GM21367 (cell line): ENCODE results near the gene FBXW8.

Experiments used
- ATAC-seq: cut with Tn5 transposase; IDR thresholded peaks from one replicate; pipeline ENCODE4 v1.9.1; 2021; ENCODE audit not compliant: unreplicated experiment

The FBXW8 gene

DNA sequence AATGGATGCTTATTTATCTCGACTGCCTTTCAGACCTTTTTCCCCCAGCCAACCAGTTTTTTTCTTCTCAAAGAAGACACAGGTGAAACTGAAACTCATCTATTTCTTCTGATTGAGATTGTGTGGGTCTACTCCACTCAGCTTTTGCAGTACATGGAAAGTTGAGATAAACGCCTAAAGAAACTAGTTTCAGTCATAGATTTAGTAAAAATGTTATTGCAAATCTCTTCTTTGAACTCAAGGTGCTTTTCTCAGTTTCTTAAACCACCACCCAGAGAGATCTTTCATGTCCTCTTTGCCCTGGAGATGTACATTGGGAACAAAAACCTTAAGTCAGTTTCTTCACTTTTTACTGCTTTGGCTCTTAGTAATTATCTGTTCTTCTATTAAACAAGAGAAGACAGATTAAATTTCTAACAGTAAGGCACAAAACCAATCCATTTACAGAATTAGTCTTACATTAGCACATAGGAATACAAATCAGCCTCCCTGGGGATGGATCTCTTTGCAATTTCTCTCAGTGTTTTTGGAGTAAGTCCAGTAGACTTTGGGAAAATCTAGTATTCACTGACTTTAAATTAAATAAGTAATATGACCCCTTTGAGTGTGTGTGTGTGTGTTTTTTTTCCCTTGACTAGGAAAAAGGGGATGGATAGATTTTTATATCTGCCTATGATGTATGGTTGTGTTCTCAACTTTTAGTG lies 11.6 kb downstream of the FBXW8 start:
- peak; percentile 57 for ATAC-seq

DNA sequence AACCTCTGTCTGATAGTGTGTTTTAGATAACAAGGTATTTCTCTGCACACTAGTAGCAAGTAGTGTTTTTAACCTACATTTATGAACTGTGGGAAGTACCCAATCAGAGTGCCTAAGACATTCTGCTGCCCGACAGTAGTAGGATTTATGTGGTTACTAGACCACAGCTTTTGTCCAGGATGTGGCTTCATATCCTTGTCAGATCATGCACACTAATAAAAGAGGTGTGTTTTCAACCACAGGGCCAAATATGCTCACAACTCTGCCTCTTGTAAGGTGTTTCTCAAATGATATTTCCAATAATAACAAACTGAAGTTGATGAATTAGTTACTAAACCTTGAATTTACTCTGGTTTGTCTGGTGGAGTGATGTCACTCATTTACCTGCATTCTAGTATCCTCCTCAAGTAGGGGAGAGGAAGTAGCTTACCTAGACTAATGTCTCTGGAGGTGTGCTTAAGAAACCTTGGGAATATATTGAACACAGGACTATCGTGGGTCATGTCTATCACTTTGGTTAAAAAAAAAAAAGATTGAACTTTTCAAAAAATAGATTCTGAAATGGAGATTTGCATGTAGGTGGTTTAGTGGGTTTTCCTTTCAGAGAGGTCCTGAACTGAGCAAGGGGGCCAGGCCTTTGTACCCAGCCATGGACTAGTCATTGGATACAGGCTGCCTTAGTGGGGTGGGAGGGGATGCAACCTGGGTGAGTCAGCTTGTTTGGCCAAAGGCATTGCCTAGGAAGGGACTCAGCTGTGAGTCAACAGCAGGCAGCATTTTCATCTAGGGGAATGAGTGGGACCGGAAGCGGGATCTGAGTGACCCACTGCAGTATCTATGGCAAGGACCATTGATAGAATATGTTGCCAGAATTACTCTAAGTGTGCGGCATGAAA lies 14.1 kb downstream of the FBXW8 start:
- ATAC-seq, result peak; percentile 57

DNA sequence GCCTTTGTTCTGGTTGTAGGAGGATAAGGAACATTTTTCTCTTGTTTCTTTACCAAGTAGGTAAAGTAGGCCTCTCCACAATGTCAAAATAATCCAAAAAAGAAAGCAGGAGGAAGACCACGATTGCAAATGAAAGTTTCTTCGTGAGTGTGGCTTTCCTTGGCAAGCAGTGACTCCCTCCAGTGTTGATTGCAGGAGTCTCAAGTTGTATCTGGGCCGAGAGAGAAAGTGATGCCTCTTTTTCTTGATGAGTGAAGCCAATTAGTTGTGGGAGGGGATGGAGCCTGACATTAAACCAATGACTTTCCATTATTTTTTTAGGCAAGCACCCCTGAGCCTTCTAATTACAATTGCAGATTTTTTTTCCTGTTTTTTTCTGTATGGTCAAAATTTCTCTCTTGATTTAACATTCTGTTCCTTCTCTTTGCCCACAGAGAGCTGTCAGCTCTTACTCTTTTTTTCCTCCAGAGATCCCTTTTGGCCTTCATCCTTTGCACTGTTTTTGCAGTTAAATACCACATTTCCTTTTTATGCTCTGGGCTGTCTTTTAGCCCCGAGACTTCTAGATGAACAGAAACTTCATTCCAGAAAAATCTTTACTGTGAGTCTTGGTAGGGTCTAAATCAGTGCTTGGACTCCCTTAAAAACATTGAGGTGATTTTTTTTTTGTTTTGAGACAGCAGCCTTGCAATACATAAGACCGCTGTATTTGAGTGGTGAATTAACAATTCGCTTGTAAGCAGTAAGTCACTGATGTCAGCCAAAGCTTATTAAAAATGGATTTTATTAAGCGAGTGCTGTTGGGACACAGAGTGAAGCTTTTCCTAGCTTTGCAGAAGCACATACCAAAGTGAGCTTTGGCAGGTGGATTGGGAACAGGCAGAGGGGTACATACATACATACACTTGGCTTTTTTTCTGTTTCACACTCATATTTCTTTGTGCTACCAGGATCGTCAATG lies 15.8 kb downstream of the FBXW8 start:
- ATAC-seq, result no peak

DNA sequence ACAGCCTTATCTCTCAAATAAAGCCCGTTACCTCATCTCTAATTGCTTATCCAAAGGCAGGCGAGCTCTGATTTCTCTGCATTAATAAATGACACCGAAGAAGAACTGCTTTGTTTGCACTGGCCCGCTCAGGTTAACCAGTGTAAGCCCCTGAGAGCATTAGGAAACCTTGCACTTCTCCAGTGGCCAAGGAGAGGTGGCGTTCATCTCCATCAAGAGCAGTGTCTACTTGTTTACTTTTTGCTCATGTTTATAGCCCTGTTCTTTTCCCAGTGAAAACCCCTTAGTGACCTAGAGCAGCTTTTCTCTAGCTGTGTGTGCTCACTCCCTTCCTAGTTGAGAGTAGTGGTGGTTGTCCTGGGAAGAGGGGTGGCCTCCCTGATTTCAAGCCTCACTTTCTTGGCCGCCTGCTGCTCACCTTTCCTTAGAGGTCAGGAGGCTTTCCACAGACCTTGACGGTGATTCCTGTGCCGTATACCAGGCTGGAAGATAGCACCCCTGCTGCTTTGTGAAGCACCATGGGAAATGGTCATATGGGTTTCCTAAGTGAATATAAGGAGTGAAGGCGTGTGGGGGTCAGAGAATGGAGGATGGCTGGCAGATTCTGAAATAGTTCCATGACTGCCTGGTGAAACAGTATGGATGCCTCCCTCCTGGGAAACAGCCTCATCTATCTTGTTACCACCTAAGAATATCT lies 16.6 kb downstream of the FBXW8 start:
- no peak for ATAC-seq

DNA sequence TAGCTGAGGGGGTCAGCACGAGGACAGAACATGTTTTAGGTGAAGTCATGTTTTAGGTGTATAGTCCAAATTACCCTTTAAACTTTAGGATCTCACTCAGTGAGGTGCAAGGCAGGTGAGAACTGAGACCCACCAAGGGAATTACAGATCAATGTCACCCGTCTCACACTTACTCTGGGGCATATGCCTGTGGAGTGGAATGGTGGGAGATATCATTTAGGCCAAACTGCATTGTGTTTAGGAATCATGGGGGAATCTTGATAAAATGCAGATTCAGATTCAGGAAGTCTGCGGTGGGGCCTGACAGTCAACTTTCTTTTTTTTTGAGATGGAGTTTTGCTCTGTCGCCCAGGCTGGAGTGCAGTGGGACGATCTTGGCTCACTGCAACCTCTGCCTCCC lies 17.8 kb downstream of the FBXW8 start:
- ATAC-seq, result no peak

DNA sequence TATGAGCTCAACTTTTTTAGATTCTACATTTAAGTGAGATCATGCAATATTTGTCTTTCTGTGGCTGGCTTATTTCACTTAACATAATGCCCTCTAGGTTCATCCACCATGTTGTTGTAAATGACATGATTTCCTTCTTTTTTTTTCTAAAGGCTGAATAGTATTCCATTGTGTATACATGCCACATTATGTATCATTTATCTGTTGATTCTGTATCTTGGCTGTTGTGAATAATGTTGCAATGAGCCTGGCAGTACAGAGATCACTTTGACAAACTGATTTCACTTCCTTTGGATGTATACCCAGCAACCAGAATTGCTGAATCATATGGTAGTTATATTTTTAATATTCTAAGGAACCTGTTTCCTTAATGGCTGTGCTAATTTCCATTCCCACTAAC lies 19.1 kb downstream of the FBXW8 start:
- ATAC-seq, result no peak

DNA sequence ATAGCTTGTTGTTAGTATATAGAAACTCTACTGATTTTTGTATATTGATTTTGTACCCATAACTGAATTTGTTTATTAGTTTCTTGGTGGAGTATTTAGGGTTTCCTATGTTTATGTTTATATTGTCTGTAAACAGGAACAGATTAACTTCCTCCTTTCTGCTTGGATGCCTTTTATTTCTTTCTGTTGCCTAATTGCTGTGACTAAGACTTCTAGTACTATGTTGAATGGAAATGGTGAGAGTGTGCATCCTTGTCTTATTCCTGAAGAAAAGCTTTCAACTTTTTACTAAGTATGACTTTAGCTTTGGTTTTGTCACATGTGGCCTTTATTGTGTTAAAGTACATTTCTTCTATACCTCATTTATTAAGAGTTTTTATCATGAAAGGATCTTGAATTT lies 20.9 kb downstream of the FBXW8 start:
- no peak for ATAC-seq

DNA sequence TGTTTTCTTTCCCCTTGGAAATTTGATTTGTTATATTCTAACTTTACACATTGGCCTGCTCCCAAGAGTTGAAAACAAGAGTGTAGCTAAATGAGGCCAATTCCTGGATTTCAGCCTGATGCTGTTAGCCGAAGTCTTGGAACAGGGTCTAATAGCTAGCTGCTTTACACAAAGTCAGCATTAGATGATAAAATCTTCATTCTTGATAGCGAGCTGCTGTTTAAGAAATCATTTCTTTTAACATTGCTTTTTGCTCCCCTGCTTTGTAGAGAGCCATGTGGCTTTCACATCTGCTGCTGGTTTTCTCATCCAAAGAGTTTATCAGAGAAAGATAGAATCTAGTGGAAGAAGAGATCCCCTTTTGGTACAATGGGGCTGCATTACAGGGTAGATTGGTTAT lies 22.3 kb downstream of the FBXW8 start:
- ATAC-seq, result no peak

DNA sequence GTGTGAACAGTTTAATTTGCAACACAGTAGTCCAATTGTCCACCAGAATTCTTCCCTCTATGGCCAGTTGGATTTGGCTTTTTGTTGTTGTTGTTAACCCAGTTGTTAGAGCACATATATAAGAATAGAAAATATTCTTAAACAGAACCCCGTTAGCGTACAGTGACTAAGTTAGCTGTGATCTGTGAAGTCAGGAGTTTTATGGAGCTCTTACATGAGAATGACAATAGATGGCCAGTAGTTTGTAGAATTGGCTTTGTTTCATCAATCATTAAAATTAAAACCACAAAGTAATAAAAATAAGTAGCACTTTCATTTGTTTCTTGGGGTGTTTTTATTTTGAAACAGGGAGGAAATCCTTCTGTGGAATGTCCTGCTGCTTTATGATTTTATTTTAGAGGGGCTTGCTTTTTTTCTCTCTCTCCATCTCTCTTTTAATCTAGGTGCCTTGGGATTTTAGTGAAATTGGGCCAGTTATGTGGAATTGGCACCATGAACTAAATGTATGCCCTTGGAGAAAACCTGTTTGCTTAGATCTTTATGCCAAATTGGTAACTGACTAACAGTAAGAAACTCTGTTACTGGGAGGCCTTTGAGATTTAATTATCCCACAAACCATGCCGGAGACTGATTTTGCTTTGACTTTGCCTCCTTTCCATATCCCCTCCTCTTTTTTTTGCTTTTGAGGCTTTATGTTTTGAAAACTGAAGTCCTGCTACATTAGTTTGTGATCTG lies 22.9 kb downstream of the FBXW8 start:
- no peak for ATAC-seq

DNA sequence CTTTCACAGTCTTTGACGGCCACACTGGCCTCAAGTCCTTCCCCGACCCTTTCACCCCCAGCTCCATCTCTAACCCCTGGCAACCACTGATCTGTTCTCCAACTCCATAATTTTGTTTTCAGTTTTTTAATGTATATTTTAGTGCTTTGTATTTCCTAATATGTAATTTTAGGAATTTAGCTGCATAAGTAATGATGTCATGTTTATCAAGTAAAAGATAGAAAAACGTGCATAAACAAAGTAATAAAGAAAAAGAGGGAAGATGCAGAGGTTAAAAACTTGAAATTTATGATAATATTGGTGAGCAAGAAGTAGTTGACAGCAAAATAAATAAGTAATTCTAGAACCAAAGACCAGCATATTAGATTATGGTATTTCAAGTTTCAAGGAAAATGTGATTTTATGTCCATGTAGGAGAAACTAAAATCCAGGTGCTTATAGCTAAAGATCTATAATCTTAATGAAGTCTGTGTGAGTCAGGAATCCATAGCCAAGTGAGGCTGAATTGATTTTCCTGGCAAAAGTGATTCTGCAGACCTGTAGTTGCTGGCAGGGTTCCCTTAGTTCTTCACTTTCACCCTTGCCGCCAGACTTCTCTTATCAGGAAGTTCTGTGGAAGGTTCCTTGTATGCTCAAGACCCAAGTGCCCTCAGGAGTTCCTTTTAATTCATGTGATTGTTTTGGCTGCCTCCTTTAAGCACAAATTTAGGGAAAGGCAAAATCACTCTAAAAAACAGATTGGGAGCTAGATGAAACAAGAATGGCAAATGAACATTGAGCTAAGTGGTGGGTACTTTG lies 24.4 kb downstream of the FBXW8 start:
- ATAC-seq, result no peak

DNA sequence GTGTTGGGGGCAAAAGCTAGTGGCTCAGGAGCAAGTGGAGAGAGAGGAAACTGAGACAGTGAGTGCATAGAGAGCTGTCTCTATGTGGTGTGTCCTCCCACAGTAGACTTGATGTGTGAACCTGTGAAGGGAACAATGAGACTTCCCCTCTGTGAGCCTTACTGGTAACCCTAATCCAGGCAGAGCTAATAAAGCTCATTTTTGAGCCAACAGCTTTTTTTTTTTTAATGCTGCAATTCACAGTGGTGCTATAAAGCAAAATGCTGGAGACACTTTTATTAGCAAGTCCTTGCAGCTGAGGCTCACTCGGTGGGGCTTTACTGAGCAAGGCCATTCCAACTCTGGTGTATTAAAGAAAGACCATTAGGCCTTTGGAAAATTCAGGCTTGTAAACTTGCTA lies 26.9 kb downstream of the FBXW8 start:
- ATAC-seq, result no peak

DNA sequence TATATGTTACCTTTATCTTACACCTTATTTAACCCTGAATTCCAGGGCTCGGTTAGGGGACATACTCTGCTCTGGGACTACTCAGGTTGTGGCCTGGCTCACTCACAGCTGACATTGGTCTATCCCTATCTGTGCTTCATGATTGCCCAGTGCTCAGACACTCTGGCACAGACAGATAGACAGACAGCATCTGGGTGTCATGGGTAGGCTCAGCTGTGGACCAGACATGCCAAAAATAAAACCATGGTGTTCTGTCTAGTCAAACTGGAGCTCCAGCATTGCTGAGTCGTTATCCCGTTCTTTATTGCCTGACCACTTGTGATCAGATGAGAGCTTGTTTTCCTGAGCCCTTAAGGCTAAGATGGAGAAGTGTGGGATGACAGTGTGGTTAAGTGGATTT lies 29.0 kb downstream of the FBXW8 start:
- ATAC-seq, result no peak

DNA sequence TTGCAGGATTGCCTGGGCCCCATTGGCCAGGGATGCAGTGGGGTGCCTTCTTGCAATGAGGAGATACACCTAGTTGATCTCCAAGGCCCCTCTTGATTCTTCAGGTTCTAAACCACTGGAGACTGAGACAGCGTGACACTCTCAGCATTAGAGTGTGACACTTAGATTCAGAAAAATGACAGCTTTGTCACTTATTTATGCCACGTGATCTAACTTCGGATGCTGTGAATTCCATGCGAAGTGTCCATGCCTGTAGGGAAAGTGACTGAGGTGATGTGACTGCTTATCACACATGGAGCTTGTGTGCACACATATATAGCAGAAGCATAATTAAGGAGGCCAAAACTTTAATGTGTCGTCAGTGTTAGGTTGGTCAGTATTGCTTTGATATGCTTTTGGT lies 30.4 kb downstream of the FBXW8 start:
- ATAC-seq, result no peak

DNA sequence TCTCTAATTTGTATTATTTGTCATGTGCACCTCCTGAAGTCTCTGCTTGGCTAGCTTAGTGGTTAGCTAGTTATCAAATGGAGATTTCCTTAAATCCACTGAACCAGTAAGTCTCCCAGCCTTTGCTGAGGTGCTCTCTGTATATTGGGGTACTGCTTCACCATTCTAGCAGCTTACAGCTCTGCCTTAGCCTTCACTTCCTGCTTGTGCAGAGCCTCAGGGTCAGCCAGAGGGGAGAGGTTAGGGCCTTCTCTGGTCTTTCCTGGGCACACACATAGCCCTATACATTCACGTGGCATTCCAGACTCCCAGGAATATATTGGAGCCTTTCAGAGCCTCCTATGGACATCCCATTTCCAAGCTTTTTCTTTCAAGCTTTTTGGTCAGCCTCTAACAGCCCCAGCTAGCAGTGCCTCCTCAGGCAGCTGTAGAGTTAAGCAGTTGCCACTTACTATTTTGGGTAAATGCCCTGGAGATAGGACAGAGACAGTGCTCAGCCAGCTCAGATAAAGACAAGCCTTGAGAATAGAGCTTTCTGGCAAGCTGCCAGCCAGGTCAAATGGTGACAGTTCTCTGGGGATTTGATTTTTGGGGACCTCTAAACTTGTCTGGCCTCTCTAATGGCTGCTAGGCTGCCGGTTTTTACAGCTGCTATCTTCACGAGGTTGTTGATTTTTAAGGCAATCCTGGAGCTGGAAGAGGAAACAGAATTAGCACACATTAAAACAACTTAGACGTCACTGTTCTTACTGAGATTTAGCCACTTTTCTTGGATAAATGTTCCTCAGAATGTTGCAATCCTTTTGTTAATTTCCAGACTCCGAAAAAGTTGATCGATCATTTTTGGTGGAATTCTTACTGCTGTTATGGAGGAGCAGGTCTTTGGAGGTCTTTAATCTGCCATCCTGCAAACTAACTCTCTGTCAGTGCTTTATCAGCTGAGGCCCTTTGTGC lies 32.9 kb downstream of the FBXW8 start:
- ATAC-seq, result no peak

DNA sequence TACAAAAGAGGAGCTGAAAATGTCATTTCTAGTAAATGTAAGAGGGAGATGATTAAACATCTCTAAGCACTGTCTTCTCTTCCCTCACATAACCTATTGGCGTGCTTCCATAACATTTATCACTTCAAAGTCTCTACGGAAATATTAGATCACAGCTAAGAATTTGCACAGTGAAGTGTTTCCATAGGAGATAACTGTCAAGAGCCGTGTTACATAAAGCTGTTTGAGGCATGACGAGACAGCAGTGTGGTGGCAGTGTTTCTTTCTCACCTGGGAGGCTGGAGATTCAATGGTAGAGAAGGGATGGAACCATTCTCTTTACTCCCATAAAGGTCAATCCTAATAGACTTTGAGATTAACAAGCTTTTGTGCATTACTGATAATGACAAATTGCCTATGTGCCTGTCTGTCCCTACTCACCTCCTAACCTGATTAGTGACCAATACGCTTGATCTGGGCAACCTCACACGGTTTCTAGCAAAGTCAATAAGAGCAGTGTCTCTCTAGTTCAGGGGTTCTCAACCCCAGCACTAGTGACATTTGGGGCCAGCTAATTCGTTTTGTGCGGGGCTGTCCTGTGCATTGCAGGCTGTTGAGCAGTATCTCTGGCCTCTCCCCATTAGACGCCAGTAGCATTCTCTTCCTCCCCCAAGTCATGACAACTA lies 35.3 kb downstream of the FBXW8 start:
- ATAC-seq, result no peak

DNA sequence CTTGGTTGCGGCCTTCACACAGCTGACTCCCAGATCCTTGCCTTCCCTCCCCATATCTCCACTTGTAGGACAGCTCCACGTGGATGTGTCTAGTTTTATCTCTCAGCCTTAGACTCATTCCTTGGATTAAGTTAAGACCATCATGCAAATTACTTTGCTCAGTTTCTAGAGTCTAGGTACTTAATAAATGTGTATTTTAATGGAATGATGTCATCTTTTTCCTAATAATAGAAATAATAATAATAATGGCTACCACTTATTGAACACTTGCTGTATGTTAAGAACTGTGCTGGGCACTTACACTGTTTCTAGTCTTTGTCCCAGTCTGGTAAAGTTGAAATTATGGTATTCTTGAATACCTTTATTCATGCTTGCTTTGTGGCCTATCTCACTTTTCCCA lies 37.5 kb downstream of the FBXW8 start:
- no peak for ATAC-seq

DNA sequence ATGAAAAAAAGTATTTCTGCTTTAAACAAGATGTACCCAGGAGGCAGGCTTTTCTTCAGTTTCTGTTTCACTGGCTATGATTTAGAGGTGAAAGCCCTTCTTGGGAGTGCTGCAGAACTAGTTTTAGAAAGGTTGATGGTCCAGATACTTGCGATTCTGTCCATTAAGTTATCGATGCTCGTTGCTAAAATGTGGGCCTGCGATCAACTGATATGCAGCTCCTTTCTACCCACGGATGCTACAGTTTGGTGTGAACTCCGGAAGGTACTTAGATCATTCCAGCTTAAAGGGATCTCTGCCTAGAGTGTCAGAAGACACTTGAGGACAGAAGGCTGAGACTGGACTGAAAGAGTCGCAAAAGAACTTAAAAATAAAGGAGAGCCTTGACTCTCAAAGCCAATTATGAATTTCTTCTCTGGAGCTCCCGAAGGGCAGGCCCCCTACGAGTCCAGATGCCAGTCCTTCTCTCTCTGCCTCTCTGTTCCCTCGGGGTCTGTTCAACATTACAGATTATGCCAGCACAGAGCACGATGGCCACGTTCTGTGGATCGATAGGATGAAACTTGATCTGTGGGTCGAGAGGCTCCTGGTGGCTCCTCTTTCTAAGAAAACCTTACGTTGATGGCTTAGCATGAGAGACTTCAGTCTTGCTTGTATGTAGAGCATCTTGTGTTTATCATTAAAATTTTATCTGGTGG lies 40.0 kb downstream of the FBXW8 start:
- no peak for ATAC-seq
